ENCODE measurements around the gene MORN1.
A peak's percentile ranks its signal among the peaks of the same experiment; 100 is the strongest.

Gene MORN1

DNA sequence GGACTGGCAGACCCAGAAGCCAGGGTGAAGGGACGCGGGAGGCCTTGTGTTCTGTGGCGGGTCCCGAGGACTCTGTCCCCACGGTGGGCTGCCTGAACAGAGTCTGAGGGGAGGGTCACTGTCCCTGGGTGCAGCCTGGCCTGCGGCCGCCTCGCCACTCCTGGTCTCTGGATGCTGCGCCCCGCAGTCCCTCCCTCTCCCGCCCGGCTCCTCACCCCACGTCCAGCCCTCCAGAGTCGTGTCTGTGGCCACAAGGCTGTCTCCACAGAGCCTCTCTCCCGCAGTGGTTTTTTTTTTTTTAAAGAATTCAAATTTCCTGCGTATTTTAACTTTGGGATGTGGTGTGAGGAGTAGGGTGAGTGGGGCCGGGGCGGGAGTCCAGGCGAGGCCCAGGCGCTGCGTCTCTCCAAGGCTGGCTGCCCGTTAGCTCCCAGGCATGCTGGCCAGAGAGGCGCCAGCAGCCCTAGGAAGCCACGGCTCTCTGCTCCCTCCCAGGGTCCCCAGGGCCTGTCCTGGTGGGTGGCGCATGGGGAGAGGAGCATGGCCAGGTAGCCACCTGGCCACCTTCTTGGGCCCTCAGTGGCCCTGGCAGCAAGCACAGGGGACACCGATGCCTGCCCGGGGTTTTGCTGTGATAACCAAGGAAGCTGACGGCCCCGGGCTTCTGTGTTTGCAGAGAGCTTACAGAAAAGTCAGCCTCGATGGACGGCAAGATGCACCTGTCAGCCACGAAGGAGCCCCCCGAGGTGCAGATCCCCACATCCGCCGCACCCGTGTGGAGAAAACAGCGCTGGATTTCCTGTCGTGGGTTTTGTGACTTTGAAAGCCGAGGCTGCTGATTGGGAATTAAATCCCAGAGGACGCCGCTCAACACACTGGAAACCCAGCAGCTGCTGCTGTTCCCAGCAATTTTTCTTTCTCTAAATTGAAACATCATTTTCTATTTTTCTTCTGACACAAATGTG, 72.8 kb downstream of the MORN1 start:
- DNase-seq (ENCODE audit: low spot score) = no peak

- no peak for DNase-seq (ENCODE audit: low spot score)
These were observed 73.9 kb downstream of the MORN1 start for GRCh38 chr1:2317230-2318065.

DNA sequence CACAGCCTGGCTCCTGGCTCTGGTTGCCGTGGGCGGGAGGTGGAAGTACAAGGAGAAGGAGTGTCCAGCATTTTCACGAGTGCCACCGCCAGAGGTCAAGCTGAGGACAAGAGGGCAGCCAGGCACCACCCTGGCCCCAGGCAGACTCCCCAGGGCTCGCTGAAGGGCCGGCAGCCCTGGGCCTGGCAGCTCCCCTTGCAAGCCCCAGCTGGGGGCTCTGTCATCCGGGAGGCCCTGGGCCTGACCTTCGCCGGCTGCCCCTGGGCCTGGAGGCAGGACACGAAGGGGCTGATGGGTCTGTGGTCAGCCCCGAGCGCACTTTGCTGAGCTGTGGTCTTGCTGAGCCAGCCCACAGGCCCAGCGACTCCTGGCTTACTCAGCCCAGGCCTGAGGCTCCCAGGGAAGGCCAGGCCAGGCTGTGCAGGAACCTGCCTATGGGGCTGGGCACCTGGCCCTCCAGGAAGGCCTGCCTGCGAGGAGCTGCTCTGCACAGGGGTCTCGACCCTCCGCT, 74.8 kb downstream of the MORN1 start:
- DNase-seq (ENCODE audit: low spot score) = no peak

- DNase-seq (ENCODE audit: low spot score) = no peak
These were observed 75.5 kb downstream of the MORN1 start for GRCh38 chr1:2315674-2316450.

DNA sequence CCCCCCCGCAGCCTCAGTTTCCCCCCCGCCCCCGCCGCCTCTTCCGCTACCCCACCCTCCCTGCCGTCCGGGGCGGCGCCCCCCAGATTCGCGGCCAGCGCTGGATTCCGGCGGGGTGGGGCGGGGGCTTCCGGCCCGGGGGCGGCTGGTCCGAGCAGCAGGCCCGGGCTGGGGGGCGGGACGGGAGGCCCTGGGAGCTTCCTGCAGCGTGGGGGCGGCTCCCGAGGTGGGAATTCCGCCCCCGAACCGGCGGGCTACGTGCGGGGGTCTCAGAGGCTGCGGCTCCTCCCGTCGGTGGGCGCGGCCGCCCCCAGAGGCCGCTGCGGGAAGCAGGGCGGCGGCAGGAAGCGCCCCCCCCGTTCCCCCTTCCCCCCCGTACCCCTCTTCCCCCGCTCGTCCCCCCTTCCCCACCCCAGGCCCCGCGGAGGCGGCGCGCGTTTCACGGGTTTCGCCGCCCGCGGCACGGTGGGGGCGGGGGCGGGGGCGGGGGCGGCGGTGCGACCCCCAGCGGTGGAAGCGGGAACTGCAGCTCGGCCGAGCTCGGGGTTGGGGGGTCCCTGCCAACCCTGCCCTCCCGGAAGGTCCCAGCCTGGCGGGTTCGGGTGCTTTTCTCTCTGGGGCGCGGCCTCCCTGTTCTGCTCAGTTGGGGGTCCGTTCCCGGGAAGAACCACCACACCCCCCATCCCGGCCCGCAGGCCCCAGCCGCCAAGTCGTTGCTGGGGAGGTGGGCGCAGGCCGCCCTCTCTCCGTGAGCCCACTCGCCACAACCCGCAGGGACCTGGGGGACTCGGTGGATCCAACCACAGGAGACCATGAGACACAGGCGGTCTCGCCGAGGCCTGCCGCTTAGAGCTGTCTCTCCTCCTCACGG, 76.3 kb downstream of the MORN1 start:
- peak; percentile 81 for DNase-seq (ENCODE audit: low spot score)

DNA sequence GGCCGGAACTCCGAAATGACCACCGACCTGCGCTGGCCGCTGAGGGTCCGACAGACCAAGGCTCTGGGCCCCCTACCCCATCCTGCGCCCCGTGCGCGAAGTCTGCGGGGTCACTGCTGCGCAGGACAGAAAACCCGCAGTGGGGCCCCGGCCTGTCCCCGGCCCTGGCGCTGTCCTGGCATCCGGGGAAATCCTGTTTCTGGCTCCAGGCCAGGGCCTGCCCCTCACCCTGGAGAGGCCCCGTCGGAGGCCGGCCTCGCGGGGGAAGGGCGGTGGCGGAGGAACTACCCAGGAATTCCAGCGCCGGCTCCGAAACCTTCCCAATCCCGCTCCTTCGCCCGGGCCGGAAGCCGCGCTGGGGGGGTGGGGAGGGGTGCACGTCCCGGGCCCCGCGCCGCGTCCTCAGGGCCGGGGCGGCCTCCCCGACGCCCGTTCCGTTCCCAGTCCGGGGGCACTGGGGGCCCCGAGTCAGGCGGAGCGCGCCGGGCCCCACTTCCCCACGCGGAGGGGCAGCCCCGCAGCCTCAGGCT, 77.0 kb downstream of the MORN1 start:
- DNase-seq (ENCODE audit: low spot score) = peak; percentile 90

DNA sequence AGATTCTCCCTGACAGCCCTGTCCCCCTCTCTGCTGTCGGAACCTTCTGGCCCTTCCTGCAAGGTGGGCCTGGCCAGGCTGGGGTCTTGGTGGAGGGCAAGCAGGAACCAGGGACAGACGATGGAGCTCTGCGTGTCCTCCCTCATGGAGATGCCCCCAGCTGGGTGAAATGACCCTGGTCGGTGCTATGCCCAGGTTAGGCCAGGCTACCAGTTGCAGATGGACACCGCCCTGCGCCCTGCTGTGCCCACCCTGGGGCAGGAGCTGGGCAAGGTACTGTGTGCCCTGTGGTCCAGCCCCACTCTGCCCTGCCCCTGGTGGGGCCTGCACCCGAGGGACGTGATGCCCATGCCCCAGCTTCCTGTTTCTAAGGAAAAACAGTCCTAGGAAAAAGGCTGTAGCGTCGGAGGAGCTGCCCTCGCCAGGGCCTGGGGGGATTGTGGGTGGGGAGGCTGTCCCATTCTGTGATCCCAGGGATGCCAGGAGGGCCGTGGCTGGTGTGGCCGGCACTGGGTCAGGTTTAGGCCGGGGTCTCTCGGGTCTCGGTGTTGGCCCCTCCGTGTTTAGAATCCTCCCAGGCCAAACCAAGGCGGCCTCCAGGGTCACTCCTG, 77.6 kb downstream of the MORN1 start:
- no peak for DNase-seq (ENCODE audit: low spot score)

DNA sequence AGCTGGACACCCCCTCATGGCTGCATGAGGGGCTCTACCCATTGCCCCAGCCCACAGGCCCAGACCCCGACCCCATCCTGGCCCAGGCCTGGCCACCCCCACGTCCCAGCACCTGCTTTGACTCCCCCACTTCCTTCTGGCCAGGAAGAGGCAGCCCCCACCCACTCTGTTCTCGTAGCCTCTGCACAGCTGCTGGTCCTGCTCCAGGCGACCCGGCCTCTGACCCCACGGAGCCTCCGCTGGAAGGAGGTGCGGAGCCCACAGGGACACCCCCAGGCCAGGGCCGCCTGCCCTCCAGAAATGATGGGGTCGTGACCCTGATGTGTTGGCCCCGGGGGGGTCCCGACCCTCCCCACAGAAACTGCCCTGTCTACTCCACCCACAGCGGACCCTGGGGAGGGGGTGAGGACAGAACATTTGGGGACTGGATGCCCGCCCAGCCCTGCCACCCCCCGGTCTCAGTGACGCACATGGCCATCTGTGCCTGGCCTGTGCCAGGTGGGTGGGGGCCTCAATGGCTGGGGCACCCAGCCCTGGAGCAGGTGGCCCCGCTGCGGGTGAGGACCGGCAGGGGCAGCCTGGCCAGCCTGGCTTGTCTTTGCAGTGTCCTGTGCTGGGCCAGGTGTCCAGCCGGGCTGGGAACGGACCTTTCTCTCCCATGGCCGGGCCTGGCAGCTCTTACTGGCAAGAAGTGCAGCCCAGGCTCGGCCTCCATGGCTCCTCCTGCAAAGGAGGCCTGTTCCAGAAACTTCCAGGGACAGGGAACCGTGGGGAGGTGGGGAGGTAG, 78.6 kb downstream of the MORN1 start:
- DNase-seq (ENCODE audit: low spot score) = no peak

DNA sequence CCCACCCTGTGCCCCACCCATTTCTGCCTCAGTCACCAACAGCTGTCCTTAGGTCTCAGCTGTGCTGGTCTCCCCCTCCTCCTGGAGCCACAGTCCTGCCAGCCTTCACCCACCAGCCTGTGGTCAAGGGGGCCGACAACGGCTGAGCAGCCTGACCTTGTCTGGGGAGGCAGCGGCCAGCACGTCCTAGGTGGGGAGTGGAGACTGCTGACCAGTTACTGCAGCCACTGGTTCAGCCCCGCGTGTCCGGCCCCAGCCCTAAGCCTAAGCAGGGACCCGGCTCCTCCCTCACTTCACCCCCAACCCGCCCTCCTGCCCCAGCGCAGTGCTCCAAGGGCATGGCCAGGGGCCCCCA, 79.2 kb downstream of the MORN1 start:
- no peak for DNase-seq (ENCODE audit: low spot score)

- DNase-seq (ENCODE audit: low spot score) = peak; percentile 83
These were observed 79.9 kb downstream of the MORN1 start for GRCh38 chr1:2311184-2312032.

DNA sequence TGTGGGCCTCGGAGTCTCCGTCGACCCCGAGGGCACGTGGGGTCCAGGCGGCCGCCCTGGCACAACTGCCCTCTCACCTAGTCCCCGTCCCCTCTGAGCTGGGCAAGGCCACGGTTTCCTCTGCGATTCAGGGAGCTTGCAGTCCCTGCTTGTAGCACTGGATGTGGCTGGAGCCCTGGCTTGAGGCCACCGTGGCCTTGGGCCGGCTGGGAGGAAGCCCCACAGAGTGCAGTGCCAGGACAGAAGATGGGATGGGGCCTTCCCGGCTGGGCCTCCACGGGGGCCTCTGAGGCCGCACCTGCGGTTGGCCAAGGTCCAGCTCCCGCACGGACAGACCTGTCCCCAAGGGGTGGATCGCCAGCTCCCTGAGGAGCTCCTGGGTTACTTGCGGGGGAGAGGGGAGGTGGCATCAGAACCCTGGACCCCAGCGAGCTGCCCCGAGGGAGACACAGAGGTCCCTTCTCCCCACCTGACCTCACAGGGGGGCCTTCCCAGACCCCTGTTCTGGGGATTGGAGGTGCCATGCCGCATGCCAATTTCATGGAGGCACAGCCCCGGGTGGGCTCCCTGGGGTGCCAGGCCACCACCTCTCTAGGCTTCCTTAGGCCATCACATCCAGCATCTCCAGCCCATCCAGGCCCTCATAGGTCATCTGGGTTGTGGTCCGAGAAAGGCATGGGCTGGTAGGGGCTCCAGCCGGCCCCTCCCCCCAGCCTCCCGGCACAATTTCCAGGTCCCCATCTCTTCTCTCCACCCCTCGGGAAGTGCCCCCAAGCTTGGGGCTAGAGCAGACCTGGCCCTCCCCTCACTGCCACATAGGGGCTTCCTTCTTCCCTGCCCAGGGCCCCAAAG, 80.8 kb downstream of the MORN1 start:
- no peak for DNase-seq (ENCODE audit: low spot score)

DNA sequence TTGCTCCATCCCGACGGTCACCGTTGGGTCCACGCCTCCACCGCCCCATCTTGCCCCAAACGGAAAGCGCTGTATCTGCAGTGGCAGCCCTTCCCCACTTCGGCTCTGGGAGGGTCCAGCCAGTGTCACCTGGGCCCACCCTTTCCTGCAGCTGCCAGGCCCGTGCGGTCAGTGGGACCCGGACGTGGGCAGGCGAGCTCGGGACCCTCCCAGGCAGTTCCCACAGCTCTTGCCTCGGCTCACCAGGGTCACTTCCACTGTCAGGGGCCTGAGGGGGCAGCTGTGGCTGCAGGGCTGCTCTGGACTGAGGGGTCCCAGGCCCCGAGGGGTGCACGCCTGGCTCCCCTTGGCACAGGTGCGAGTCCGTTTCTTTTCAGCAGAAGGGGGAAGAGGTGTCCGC, 82.5 kb downstream of the MORN1 start:
- DNase-seq (ENCODE audit: low spot score) = no peak

GRCh38 chr1:2307972-2308371, 83.4 kb downstream of the MORN1 start:
- no peak for DNase-seq (ENCODE audit: low spot score)

GRCh38 chr1:2307064-2307605, 84.2 kb downstream of the MORN1 start:
- no peak for DNase-seq (ENCODE audit: low spot score)

DNA sequence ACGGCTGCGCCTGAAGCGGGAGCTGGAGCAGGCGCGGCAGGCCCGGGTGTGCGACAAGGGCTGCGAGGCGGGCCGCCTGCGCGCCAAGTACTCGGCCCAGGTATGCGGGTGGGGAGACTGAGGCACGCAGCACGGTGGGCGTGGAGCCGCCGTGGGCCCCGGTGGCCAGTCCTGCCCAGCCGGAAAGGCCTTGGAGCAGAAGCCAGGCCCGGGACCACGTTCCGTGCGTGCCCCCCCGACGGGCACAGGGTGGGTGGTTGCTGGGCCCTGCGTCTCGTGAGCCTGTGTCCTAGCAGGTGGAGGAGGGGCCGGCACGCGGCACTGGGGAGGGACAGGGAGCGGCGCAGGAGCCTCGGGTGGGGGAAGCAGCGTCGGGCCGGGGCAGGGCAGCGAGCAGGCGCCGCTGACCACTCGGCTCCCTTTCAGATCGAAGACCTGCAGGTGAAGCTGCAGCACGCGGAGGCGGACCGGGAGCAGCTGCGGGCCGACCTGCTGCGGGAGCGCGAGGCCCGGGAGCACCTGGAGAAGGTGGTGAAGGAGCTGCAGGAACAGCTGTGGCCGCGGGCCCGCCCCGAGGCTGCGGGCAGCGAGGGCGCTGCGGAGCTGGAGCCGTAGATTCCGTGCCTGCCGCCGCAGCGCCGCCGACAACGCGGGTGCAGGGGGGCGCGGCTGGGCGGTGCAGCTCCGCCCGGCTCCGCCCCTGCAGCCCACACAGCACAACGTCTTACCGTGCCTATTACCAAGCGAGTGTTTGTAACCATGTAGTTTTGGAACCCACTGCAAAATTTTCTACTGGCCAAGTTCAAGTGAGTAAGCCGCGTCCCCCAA, 85.0 kb downstream of the MORN1 start:
- DNase-seq (ENCODE audit: low spot score) = no peak

GRCh38 chr1:2304921-2305681, 86.3 kb downstream of the MORN1 start:
- no peak for DNase-seq (ENCODE audit: low spot score)
